Fibroblast of the aortic adventitia (primary cell): ENCODE data around the gene NPBWR2. TPM values are rescaled to one million over a fixed set of nuclear protein-coding genes. Genes with fewer than 3 reads are reported as not detected.
"Not testable (repeated sequence)": the region's sequence is repeated elsewhere in the genome, so short reads cannot be mapped to it uniquely, and the experiment has no call there.

Experiments used
- DNase-seq: peaks from one replicate; pipeline ENCODE4 v3.0.0-alpha.2; 2010; ENCODE audit warnings: low read depth
- H3K4me3 ChIP-seq: 2 replicates; pipeline ENCODE4 v1.5.1; 2011; ENCODE audit warnings: low read depth, mild to moderate bottlenecking, control low read depth, low read length, moderate library complexity
- total RNA-seq: library from RNA; depleted of rRNA; stranded (reverse); fragments of >200 nt; gene quantifications from 2 replicates; pipeline ENCODE4 v1.2.3, GENCODE V29; 2012; ENCODE audit warnings: low replicate concordance
- TF ChIP-seq, protein P1 (sequence below): IDR thresholded peaks from 2 replicates; pipeline ENCODE4 v1.5.1; 2011; ENCODE audit warnings: mild to moderate bottlenecking, low read length, control low read depth, inconsistent platforms; ENCODE audit not compliant: insufficient read depth

NPBWR2 gene
- total RNA-seq, 1 donor: not detected

DNA sequence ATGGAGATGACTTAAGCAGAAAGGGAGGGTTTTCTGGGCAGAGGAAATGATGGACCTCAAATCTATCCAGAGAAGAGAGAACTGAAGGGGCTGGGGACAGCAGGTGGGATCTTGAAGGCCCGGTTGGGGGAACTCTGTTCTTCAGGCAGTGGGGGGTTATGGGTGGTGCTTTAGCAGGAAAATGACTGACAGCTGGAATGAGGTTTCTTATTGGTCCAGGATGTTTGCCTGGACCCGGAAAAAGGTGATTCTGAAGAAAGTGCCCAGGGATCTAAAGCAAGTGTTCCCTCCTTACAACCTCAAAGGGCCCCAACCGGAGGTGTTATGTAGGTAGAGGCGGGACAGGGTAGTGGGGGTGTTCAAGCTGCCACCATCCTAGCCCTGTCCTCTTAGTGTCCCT, 11.9 kb downstream of the NPBWR2 start:
- no peak for DNase-seq
- TF ChIP-seq, protein P1, sequence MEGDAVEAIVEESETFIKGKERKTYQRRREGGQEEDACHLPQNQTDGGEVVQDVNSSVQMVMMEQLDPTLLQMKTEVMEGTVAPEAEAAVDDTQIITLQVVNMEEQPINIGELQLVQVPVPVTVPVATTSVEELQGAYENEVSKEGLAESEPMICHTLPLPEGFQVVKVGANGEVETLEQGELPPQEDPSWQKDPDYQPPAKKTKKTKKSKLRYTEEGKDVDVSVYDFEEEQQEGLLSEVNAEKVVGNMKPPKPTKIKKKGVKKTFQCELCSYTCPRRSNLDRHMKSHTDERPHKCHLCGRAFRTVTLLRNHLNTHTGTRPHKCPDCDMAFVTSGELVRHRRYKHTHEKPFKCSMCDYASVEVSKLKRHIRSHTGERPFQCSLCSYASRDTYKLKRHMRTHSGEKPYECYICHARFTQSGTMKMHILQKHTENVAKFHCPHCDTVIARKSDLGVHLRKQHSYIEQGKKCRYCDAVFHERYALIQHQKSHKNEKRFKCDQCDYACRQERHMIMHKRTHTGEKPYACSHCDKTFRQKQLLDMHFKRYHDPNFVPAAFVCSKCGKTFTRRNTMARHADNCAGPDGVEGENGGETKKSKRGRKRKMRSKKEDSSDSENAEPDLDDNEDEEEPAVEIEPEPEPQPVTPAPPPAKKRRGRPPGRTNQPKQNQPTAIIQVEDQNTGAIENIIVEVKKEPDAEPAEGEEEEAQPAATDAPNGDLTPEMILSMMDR: no peak
- H3K4me3 ChIP-seq: no peak overlapping the region

DNA sequence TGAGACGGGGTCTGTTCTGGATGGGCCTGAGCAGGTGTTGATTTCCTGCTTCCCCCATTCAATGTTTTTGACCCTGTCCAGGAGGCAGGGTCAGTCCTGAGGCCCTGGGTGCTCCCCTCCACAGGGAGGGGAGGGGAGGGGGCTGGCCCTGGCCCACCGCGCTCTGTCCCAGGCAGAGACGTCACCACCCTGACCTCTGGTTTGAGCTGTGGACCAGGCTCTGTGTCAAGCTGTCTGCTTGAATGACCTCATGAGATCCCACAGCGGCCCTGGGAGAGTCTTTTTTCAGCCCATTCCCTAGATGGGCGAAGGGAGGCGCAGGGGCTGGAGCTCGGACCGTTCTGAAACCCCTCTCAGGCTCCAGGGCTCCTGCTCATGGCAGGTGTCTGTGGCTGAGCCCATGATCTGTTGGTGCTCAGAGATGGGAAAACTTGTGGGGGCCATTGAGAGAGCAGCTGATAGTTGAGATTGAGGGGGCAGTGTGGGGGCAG, 14.3 kb downstream of the NPBWR2 start:
- no peak for DNase-seq
- TF ChIP-seq, protein P1: no peak
- H3K4me3 ChIP-seq: no peak overlapping the region

DNA sequence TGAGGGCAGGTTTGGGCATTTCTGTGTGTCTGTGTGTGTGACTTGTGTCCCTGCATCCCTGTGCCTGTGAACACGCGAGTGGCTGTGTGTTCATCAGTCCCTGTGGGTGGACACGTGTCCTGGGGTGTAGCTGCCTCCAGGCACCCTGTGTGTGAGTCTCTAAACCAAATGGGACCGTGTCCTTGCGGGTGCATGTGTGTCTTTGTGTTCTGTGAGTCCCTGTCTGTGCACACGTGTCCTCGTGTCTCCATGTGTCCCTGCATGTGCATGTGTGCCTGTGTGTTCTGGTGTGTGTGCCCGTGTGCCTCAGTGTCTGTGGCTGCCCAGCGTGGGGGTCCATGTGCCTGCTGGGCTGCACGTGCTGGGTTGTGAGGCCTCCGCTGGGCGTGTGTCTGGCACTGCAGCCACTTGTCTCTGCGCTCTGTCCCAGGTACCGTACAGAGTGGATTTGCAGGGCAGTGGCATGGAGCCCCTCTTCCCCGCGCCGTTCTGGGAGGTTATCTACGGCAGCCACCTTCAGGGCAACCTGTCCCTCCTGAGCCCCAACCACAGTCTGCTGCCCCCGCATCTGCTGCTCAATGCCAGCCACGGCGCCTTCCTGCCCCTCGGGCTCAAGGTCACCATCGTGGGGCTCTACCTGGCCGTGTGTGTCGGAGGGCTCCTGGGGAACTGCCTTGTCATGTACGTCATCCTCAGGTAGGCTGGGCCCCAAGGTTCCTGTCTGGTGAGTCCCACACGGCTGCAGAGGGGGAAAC, 14.9 kb downstream of the NPBWR2 start:
- no peak overlapping the region for H3K4me3 ChIP-seq
- DNase-seq: no peak
- TF ChIP-seq, protein P1: no peak

DNA sequence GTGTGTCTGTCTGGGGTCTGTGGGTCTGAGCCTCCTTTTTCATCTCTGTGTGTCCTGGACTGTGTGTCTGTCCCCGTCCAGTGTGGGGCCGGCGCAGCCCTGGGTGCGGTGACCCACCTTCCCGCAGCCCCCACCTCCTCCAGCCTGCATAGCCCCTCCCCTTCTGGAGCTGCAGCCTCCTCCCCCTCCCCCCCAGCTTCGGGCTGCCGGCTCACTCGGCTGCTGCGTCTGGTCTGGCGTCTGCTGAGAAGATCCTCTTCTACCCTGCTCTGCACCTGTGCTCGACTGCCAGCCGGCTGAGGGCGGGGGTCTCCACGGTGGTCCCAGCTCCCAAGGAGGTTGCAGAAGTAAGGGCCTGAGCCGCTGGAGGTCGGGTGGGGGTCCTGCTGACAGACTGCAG, 15.6 kb downstream of the NPBWR2 start:
- no peak overlapping the region for H3K4me3 ChIP-seq
- TF ChIP-seq, protein P1: no peak
- DNase-seq: no peak

DNA sequence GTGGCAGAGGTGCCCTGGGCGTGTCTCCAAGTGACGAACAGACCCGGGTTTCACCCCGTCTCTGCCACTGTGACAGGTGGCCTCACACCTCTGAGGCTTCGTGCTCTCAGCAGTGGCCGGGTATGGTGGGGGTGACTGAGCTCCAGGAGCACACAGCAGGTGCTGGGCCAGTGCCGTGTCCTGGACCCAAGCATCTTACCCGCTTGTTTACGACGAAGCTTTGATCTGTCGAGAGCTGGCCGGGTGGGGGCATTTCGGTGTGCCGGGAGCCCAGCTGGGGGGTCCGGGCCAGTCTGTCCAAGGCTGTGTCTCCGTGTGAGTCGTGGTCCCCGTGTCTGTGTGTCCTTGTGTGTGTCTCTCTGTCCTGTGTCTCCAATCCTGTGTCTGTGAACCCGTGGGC, 16.0 kb downstream of the NPBWR2 start:
- H3K4me3 ChIP-seq: no peak overlapping the region
- DNase-seq: no peak
- TF ChIP-seq, protein P1: no peak

DNA sequence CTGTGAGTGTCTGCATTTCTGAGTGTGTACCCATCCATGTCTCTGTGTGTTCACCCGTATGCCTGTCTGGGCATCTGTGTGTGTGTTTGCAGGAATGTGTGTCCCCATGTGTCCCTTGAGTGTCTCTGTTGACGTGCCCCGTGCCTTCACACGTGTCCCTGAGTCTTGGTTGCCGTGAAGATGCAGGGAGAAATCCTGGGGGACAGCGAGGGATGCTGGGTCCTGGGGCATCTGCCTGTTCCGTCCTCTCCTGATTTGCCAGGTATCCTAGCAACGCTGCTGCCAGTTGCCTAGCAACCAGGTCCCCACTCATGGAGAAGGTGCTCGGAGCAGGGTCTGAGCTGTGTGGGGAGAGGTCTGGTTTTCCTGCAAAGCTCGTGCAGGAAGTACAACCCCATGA, 17.2 kb downstream of the NPBWR2 start:
- TF ChIP-seq, protein P1: no peak
- no peak overlapping the region for H3K4me3 ChIP-seq
- DNase-seq: no peak

DNA sequence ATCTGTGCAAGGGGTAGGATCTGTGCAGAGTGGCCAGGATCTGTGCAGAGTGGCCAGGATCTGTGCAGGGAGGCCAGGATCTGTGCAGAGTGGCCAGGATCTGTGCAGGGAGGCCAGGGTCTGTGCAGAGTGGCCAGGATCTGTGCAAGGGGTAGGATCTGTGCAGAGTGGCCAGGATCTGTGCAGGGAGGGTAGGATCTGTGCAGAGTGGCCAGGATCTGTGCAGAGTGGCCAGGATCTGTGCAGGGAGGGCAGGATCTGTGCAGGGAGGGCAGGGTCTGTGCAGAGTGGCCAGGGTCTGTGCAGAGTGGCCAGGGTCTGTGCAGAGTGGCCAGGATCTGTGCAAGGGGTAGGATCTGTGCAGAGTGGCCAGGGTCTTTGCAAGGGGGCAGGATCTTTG, 18.8 kb downstream of the NPBWR2 start:
- not testable (repeated sequence) for H3K4me3 ChIP-seq, DNase-seq

DNA sequence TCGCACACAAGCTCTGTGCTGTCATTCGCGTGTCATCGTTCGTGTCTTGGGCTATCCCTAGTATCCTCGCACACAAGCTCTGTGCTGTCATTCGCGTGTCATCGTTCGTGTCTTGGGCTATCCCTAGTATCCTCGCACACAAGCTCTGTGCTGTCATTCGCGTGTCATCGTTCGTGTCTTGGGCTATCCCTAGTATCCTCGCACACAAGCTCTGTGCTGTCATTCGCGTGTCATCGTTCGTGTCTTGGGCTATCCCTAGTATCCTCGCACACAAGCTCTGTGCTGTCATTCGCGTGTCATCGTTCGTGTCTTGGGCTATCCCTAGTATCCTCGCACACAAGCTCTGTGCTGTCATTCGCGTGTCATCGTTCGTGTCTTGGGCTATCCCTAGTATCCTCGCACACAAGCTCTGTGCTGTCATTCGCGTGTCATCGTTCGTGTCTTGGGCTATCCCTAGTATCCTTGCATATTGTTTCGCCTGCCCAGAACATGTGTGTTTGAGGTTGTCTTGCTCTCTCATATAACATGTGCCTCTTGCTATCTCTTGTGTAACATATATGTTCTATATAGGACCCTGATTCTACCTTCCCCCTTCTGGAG, 20.0 kb downstream of the NPBWR2 start:
- DNase-seq, H3K4me3 ChIP-seq: not testable (repeated sequence)
